Activated CD8-positive, alpha-beta T cell treated with anti-CD3 and anti-CD28 coated beads for 36 hours (primary cell): ENCODE measurements around the gene IL23R. TPM values are rescaled to one million over a fixed set of nuclear protein-coding genes. Genes with fewer than 3 reads are reported as not detected.

Experiments used
- ATAC-seq: fragments of 200-7000 bp; cut with Tn5 transposase; one replicate; pipeline ENCODE4 v1.10.0; 2021; ENCODE audit warnings: mild to moderate bottlenecking, moderate library complexity
- CTCF ChIA-PET: fragments of 350-600 bp; sonication (Branson Sonifier 250); formaldehyde crosslinking; loops from one replicate; lab custom pipeline; 2021; ENCODE audit warnings: antibody characterized with exemption; lab: Charles Lee
- POLR2A ChIA-PET: fragments of 350-600 bp; sonication (Branson Sonifier 250); formaldehyde crosslinking; loops from one replicate; lab custom pipeline; 2021; ENCODE audit warnings: antibody characterized with exemption; lab: Charles Lee
- DNase-seq: peaks from one replicate; pipeline ENCODE4 v3.0.0-alpha.2; 2020
- H3K27ac Mint-ChIP-seq: one replicate; pipeline ENCODE4 v1.8.0; 2021; ENCODE audit warnings: mild to moderate bottlenecking, mixed read lengths
- H3K27me3 Mint-ChIP-seq: one replicate; pipeline ENCODE4 v1.8.0; 2021; ENCODE audit warnings: mixed read lengths
- H3K36me3 Mint-ChIP-seq: one replicate; pipeline ENCODE4 v1.8.0; 2021; ENCODE audit warnings: low read depth, mixed read lengths
- H3K4me1 Mint-ChIP-seq: one replicate; pipeline ENCODE4 v1.8.0; 2021; ENCODE audit warnings: low read depth, mixed read lengths
- H3K4me3 Mint-ChIP-seq: one replicate; pipeline ENCODE4 v1.8.0; 2021; ENCODE audit warnings: mild to moderate bottlenecking, moderate library complexity, mixed read lengths
- H3K9me3 Mint-ChIP-seq: one replicate; pipeline ENCODE4 v1.8.0; 2021; ENCODE audit warnings: mixed read lengths
- CTCF ChIP-seq: fragments of 200-600 bp; IDR thresholded peaks from one replicate; pipeline ENCODE4 v1.8.0; 2022; ENCODE audit warnings: antibody characterized with exemption, mild to moderate bottlenecking
- intact Hi-C: fragments of 100-400 bp; cut with micrococcal nuclease; formaldehyde crosslinking; loops from one replicate; pipeline ENCODE4 v1.10.0; 2022
- total RNA-seq, 2 experiments: library from RNA; stranded (reverse); gene quantifications; one replicate each; pipeline ENCODE4 v1.2.3, GENCODE V29; 2021

Gene IL23R
- total RNA-seq, 2 experiments from 2014 or later: 1.0 to 1.2 TPM

- Mint-ChIP-seq H3K36me3 (peaks cover 11% of the 10 kb centered on the region), H3K27me3 (peaks cover under 1% of the 10 kb centered on the region), H3K9me3 (peaks cover 10% of the 10 kb centered on the region), H3K4me3 (no peak overlapping the region), H3K27ac (peak overlapping the region; percentile 77), H3K4me1 (peaks cover 56% of the 10 kb centered on the region)
- intact Hi-C loops: loop anchor here (2.0 kb wide), 1 partner anchor 38 kb away; no protein-coding TSS in a partner anchor
- peak; percentile 54 for DNase-seq
- CTCF ChIA-PET: interaction anchor here (1.0 to 2.6 kb wide), 4 partner anchors 15 to 39 kb away, joined by 3 to 16 read pairs (median 6); no protein-coding TSS in a partner anchor
- POLR2A ChIA-PET: interaction anchor here (0.8 to 1.2 kb wide), 3 partner anchors 8 to 16 kb away, joined by 3 read pairs; partner anchors contain the start of gene IL23R
- peak; percentile 66 for ATAC-seq
- TF ChIP-seq CTCF: no peak
Measured at GRCh38 chr1:67174716-67175284, 8.5 kb downstream of the IL23R start.

- H3K36me3 Mint-ChIP-seq: peaks cover 11% of the 10 kb centered on the region
- peak overlapping the region; percentile 52 for H3K27ac Mint-ChIP-seq
- peaks cover 55% of the 10 kb centered on the region for H3K4me1 Mint-ChIP-seq
- ChIA-PET CTCF (interaction anchor here (1.4 to 2.6 kb wide), 4 partner anchors 14 to 38 kb away, joined by 3 to 16 read pairs (median 6); no protein-coding TSS in a partner anchor), POLR2A (interaction anchor here (1.0 to 1.2 kb wide), 3 partner anchors 9 to 14 kb away, joined by 3 read pairs; partner anchors contain the start of gene IL23R)
- peaks cover 10% of the 10 kb centered on the region for H3K9me3 Mint-ChIP-seq
- intact Hi-C loops: loop anchor here (2.0 kb wide), 1 partner anchor 37 kb away; no protein-coding TSS in a partner anchor
- no peak for ATAC-seq
- no peak for DNase-seq
- H3K27me3 Mint-ChIP-seq: peaks cover 2% of the 10 kb centered on the region
- H3K4me3 Mint-ChIP-seq: no peak overlapping the region
- no peak for TF ChIP-seq CTCF
Measured at GRCh38 chr1:67175530-67176087, 9.4 kb downstream of the IL23R start.

GRCh38 chr1:67184838-67185421 is 18.7 kb downstream of the IL23R start:
- intact Hi-C loops: no loop called here
- H3K9me3 Mint-ChIP-seq: no peaks in the 10 kb centered on the region
- peaks cover under 1% of the 10 kb centered on the region for H3K27me3 Mint-ChIP-seq
- ATAC-seq: no peak
- H3K4me3 Mint-ChIP-seq: no peak overlapping the region
- no peak for DNase-seq
- POLR2A ChIA-PET: interaction anchor here (1.0 kb wide), 1 partner anchor 9 kb away, joined by 3 read pairs; no protein-coding TSS in a partner anchor
- H3K4me1 Mint-ChIP-seq: peaks cover 1% of the 10 kb centered on the region
- H3K27ac Mint-ChIP-seq: no peak overlapping the region
- no peaks in the 10 kb centered on the region for H3K36me3 Mint-ChIP-seq
- TF ChIP-seq CTCF: no peak
- CTCF ChIA-PET: interaction anchor here (0.8 to 3.2 kb wide), 7 partner anchors 10 to 41 kb away, joined by 3 to 17 read pairs (median 4); no protein-coding TSS in a partner anchor

- intact Hi-C loops: no loop called here
- DNase-seq (no peak), ATAC-seq (no peak)
- no peak for TF ChIP-seq CTCF
- Mint-ChIP-seq H3K9me3 (no peaks in the 10 kb centered on the region), H3K27ac (no peak overlapping the region), H3K27me3 (no peaks in the 10 kb centered on the region), H3K36me3 (no peaks in the 10 kb centered on the region), H3K4me3 (no peak overlapping the region), H3K4me1 (no peaks in the 10 kb centered on the region)
- POLR2A ChIA-PET: no interaction called here
- CTCF ChIA-PET: interaction anchor here (1.2 kb wide), 1 partner anchor 44 kb away, joined by 3 read pairs; no protein-coding TSS in a partner anchor
Measured at GRCh38 chr1:67188137-67188536, 21.9 kb downstream of the IL23R start.
